Measurements from ENCODE around the gene GPR89B.

GPR89B gene

DNA sequence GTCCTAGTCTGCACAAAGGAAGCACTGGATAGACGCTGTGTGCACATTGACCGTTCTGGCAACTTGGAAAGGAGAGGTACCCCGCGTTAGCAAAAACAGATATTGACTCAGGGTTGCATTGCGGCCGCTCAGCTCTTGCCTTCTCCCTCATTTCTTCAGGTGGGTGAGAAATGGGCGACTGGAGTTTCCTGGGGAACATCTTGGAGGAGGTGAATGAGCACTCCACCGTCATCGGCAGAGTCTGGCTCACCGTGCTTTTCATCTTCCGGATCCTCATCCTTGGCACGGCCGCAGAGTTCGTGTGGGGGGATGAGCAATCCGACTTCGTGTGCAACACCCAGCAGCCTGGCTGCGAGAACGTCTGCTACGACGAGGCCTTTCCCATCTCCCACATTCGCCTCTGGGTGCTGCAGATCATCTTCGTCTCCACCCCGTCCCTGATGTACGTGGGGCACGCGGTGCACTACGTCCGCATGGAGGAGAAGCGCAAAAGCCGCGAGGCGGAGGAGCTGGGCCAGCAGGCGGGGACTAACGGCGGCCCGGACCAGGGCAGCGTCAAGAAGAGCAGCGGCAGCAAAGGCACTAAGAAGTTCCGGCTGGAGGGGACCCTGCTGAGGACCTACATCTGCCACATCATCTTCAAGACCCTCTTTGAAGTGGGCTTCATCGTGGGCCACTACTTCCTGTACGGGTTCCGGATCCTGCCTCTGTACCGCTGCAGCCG, 20.3 kb upstream of the GPR89B start:
- Histone ChIP-seq H3K27me3 (ENCODE audit: insufficient read depth, low read length) (no peaks in the 10 kb centered on the region), H3K9ac (ENCODE audit: low read length) (no peak overlapping the region), H3K4me3 (ENCODE audit: low read depth, low read length, poor library complexity, severe bottlenecking) (no peak overlapping the region), H3K9me3 (ENCODE audit: low read length) (no peaks in the 10 kb centered on the region), H2AFZ (ENCODE audit: low read length) (no peak overlapping the region), H3K9me2 (ENCODE audit: low read depth, low read length) (no peaks in the 10 kb centered on the region), H4K20me1 (ENCODE audit: insufficient read depth, low read length) (no peaks in the 10 kb centered on the region), H3K4me1 (ENCODE audit: insufficient read depth, low read length, severe bottlenecking) (no peaks in the 10 kb centered on the region), H3F3A (ENCODE audit: insufficient read depth, low read length) (no peaks in the 10 kb centered on the region), H3K79me2 (ENCODE audit: insufficient read depth, low read length) (no peaks in the 10 kb centered on the region), H3K27ac (ENCODE audit: low read depth, low read length, poor library complexity, severe bottlenecking) (no peak overlapping the region), H3K4me2 (ENCODE audit: low read length) (no peak overlapping the region), H3K36me3 (ENCODE audit: insufficient read depth, low read length) (no peaks in the 10 kb centered on the region)
- no peak for TF ChIP-seq EZH2 (IDR thresholded peaks at IDR 0.05; ENCODE audit: borderline replicate concordance, low read length)
- TF ChIP-seq, protein P1, sequence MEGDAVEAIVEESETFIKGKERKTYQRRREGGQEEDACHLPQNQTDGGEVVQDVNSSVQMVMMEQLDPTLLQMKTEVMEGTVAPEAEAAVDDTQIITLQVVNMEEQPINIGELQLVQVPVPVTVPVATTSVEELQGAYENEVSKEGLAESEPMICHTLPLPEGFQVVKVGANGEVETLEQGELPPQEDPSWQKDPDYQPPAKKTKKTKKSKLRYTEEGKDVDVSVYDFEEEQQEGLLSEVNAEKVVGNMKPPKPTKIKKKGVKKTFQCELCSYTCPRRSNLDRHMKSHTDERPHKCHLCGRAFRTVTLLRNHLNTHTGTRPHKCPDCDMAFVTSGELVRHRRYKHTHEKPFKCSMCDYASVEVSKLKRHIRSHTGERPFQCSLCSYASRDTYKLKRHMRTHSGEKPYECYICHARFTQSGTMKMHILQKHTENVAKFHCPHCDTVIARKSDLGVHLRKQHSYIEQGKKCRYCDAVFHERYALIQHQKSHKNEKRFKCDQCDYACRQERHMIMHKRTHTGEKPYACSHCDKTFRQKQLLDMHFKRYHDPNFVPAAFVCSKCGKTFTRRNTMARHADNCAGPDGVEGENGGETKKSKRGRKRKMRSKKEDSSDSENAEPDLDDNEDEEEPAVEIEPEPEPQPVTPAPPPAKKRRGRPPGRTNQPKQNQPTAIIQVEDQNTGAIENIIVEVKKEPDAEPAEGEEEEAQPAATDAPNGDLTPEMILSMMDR (IDR thresholded peaks at IDR 0.05; ENCODE audit: low read length) = no peak

GRCh38 chr1:147912553-147912952, 15.7 kb upstream of the GPR89B start:
- Histone ChIP-seq H3K4me1 (ENCODE audit: insufficient read depth, low read length, severe bottlenecking) (no peaks in the 10 kb centered on the region), H3F3A (ENCODE audit: insufficient read depth, low read length) (no peaks in the 10 kb centered on the region), H4K20me1 (ENCODE audit: insufficient read depth, low read length) (no peaks in the 10 kb centered on the region), H3K27me3 (ENCODE audit: insufficient read depth, low read length) (no peaks in the 10 kb centered on the region), H3K9ac (ENCODE audit: low read length) (no peak overlapping the region), H3K36me3 (ENCODE audit: insufficient read depth, low read length) (no peaks in the 10 kb centered on the region), H3K79me2 (ENCODE audit: insufficient read depth, low read length) (no peaks in the 10 kb centered on the region), H3K9me3 (ENCODE audit: low read length) (no peaks in the 10 kb centered on the region), H3K4me2 (ENCODE audit: low read length) (no peak overlapping the region), H2AFZ (ENCODE audit: low read length) (no peak overlapping the region), H3K27ac (ENCODE audit: low read depth, low read length, poor library complexity, severe bottlenecking) (no peak overlapping the region), H3K4me3 (ENCODE audit: low read depth, low read length, poor library complexity, severe bottlenecking) (no peak overlapping the region), H3K9me2 (ENCODE audit: low read depth, low read length) (no peaks in the 10 kb centered on the region)
- no peak for TF ChIP-seq EZH2 (IDR thresholded peaks at IDR 0.05; ENCODE audit: borderline replicate concordance, low read length)
- TF ChIP-seq, protein P1 (IDR thresholded peaks at IDR 0.05; ENCODE audit: low read length) = no peak

DNA sequence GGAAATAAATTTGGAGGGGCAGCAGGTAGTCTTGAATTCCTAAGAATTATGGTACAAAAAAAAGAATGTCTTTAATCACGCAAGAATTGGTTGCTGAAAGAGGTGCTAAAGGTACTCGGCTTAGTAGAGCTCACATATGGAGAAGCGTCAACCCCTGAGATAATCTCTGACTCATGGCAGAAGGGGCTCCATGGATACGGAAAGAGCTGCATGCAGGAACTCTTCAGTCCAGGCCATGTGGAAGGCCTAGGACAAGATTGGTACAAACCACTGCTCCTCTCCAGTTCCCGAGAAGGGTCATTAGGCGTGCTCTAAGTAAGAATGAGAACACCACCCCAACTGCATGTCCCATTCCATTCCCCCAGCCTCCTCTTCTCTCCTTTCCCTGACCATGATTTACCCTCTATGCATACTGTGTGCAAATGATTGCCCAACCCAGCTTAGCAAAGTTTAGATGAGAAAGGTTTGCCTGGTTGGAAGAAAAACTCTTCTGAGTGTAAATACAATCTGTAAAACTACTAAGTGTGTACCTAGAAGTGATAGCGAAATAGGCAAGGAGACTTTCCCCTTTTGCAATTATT, 14.8 kb upstream of the GPR89B start:
- no peaks in the 10 kb centered on the region for H4K20me1 ChIP-seq (ENCODE audit: insufficient read depth, low read length)
- H3K36me3 ChIP-seq (ENCODE audit: insufficient read depth, low read length) = no peaks in the 10 kb centered on the region
- no peaks in the 10 kb centered on the region for H3K4me1 ChIP-seq (ENCODE audit: insufficient read depth, low read length, severe bottlenecking)
- no peaks in the 10 kb centered on the region for H3K27me3 ChIP-seq (ENCODE audit: insufficient read depth, low read length)
- no peaks in the 10 kb centered on the region for H3F3A ChIP-seq (ENCODE audit: insufficient read depth, low read length)
- no peak overlapping the region for H3K9ac ChIP-seq (ENCODE audit: low read length)
- H3K79me2 ChIP-seq (ENCODE audit: insufficient read depth, low read length) = no peaks in the 10 kb centered on the region
- no peak overlapping the region for H2AFZ ChIP-seq (ENCODE audit: low read length)
- no peak for TF ChIP-seq EZH2 (IDR thresholded peaks at IDR 0.05; ENCODE audit: borderline replicate concordance, low read length)
- TF ChIP-seq, protein P1 (IDR thresholded peaks at IDR 0.05; ENCODE audit: low read length) = no peak
- no peaks in the 10 kb centered on the region for H3K9me3 ChIP-seq (ENCODE audit: low read length)
- H3K4me3 ChIP-seq (ENCODE audit: low read depth, low read length, poor library complexity, severe bottlenecking) = no peak overlapping the region
- no peak overlapping the region for H3K27ac ChIP-seq (ENCODE audit: low read depth, low read length, poor library complexity, severe bottlenecking)
- no peak overlapping the region for H3K4me2 ChIP-seq (ENCODE audit: low read length)
- H3K9me2 ChIP-seq (ENCODE audit: low read depth, low read length) = no peaks in the 10 kb centered on the region
